Fibroblast of skin of scalp (primary cell): Measurements from ENCODE around the gene PRPH.
"Not testable (repeated sequence)": the region's sequence is repeated elsewhere in the genome, so short reads cannot be mapped to it uniquely, and the experiment has no call there.

ENCODE experiments used
- DNase-seq: peaks from one replicate; pipeline ENCODE4 v3.0.0-alpha.2; 2013

Gene PRPH

GRCh38 chr12:49301760-49302159 lies 6.8 kb downstream of the PRPH start:
- no peak for DNase-seq

GRCh38 chr12:49304161-49304560 lies 9.2 kb downstream of the PRPH start:
- peak; percentile 46 for DNase-seq

GRCh38 chr12:49305762-49306510 lies 11.0 kb downstream of the PRPH start:
- no peak for DNase-seq

- DNase-seq, result no peak
These were observed 14.4 kb downstream of the PRPH start for GRCh38 chr12:49309386-49309785.

GRCh38 chr12:49310451-49311000 lies 15.6 kb downstream of the PRPH start:
- not testable (repeated sequence) for DNase-seq

- DNase-seq, result no peak
These were observed 19.9 kb downstream of the PRPH start for GRCh38 chr12:49314811-49315210.

GRCh38 chr12:49317118-49317517 lies 22.2 kb downstream of the PRPH start:
- DNase-seq, result not testable (repeated sequence)

- not testable (repeated sequence) for DNase-seq
These were observed 25.6 kb downstream of the PRPH start for GRCh38 chr12:49320411-49321103.

- no peak for DNase-seq
These were observed 27.4 kb downstream of the PRPH start for GRCh38 chr12:49322367-49322707.

- peak; percentile 99 for DNase-seq
These were observed 28.0 kb downstream of the PRPH start, which contains the start of gene TROAP for GRCh38 chr12:49322708-49323523. Gene TROAP (plus strand): TSS chr12:49323255. CDS start chr12:49323609, 354 bp downstream.

- DNase-seq, result no peak
These were observed 28.7 kb downstream of the PRPH start for GRCh38 chr12:49323524-49324097.

GRCh38 chr12:49325606-49326005 lies 30.7 kb downstream of the PRPH start:
- DNase-seq, result no peak

- no peak for DNase-seq
These were observed 32.4 kb downstream of the PRPH start for GRCh38 chr12:49327368-49327767.

- no peak for DNase-seq
These were observed 32.9 kb downstream of the PRPH start for GRCh38 chr12:49327887-49328286.

GRCh38 chr12:49328816-49329215 lies 33.9 kb downstream of the PRPH start:
- no peak for DNase-seq

GRCh38 chr12:49330032-49330619 lies 35.2 kb downstream of the PRPH start:
- no peak for DNase-seq

- no peak for DNase-seq
These were observed 35.9 kb downstream of the PRPH start for GRCh38 chr12:49330631-49331379.

GRCh38 chr12:49331380-49332222 lies 36.7 kb downstream of the PRPH start:
- peak; percentile 71 for DNase-seq

- no peak for DNase-seq
These were observed 37.5 kb downstream of the PRPH start for GRCh38 chr12:49332441-49332861.

GRCh38 chr12:49332891-49333371 lies 38.0 kb downstream of the PRPH start:
- DNase-seq, result no peak
